IMR-90 (cell line): ENCODE measurements around the gene PRKAR1B. TPM values are rescaled to one million over a fixed set of nuclear protein-coding genes. Genes with fewer than 3 reads are reported as not detected.
"Not testable (repeated sequence)": the region's sequence is repeated elsewhere in the genome, so short reads cannot be mapped to it uniquely, and the experiment has no call there.

ENCODE experiments used
- ATAC-seq: fragments of 200-7000 bp; cut with Tn5 transposase; 2 replicates; pipeline ENCODE4 v1.9.1; 2020; ENCODE audit warnings: low read depth, mild to moderate bottlenecking, moderate library complexity
- BruUV-seq: library from RNA; stranded (reverse); fragments of 400-500 nt; replicated peaks from 2 replicates; lab custom pipeline; 2021; lab: Mats Ljungman, UMichigan
- CTCF ChIA-PET: fragments of 300-600 bp; formaldehyde crosslinking; extraction: SDS; loops from one replicate; lab custom pipeline; 2021; ENCODE audit warnings: antibody characterized with exemption; lab: Yijun Ruan, JAX
- POLR2A ChIA-PET: fragments of 300-600 bp; sonication (Branson Sonifier 250); formaldehyde crosslinking; loops from one replicate; lab custom pipeline; 2022; ENCODE audit warnings: antibody characterized with exemption; ENCODE audit not compliant: unreplicated experiment; lab: Charles Lee
- DNase-seq: peaks from one replicate; pipeline ENCODE4 v3.0.0; 2013
- H2AFZ ChIP-seq: replicated peaks from 2 replicates; pipeline ENCODE3; 2013; ENCODE audit warnings: low read length, mild to moderate bottlenecking; ENCODE audit not compliant: poor library complexity
- H2AK5ac ChIP-seq: 2 replicates; pipeline ENCODE4 v1.6.1; 2013; ENCODE audit warnings: low read depth, low read length, inconsistent platforms
- H2AK9ac ChIP-seq: replicated peaks from 2 replicates; pipeline ENCODE3; 2013; ENCODE audit warnings: mild to moderate bottlenecking, low read depth, low read length, moderate library complexity; ENCODE audit not compliant: poor library complexity
- H2BK120ac ChIP-seq: 2 replicates; pipeline ENCODE4 v1.6.1; 2013; ENCODE audit warnings: low read depth, low read length, inconsistent platforms
- H2BK15ac ChIP-seq: 3 replicates; pipeline ENCODE4 v1.6.1; 2013; ENCODE audit warnings: low read depth, low read length, inconsistent platforms
- H2BK20ac ChIP-seq: 2 replicates; pipeline ENCODE4 v1.6.1; 2013; ENCODE audit warnings: low read depth, mild to moderate bottlenecking, inconsistent platforms, low read length, moderate library complexity
- H2BK5ac ChIP-seq: 2 replicates; pipeline ENCODE4 v1.6.1; 2013; ENCODE audit warnings: mild to moderate bottlenecking, low read depth, low read length, inconsistent platforms; ENCODE audit not compliant: poor library complexity, severe bottlenecking
- H3K14ac ChIP-seq: replicated peaks from 2 replicates; pipeline ENCODE4 v1.6.1; 2013; ENCODE audit warnings: low read depth, low read length, inconsistent platforms
- H3K18ac ChIP-seq: 2 replicates; pipeline ENCODE4 v1.6.1; 2013; ENCODE audit warnings: low read depth, low read length, control low read depth
- H3K23ac ChIP-seq: 2 replicates; pipeline ENCODE4 v1.6.1; 2013; ENCODE audit warnings: low read depth, low read length, inconsistent platforms
- H3K27ac ChIP-seq: 2 replicates; pipeline ENCODE4 v1.5.1; 2013; ENCODE audit warnings: mild to moderate bottlenecking, control low read depth, low read length; ENCODE audit not compliant: insufficient read depth
- H3K27me3 ChIP-seq: 2 replicates; pipeline ENCODE4 v1.6.1; 2013; ENCODE audit warnings: low read length; ENCODE audit not compliant: control insufficient read depth, insufficient read depth
- H3K36me3 ChIP-seq: 2 replicates; pipeline ENCODE4 v1.6.1; 2013; ENCODE audit warnings: low read length, mixed read lengths; ENCODE audit not compliant: control insufficient read depth, insufficient read depth
- H3K4ac ChIP-seq: 2 replicates; pipeline ENCODE4 v1.6.1; 2013; ENCODE audit warnings: low read depth, low read length, inconsistent platforms
- H3K4me1 ChIP-seq: 2 replicates; pipeline ENCODE4 v1.6.1; 2013; ENCODE audit warnings: low read length, mixed read lengths; ENCODE audit not compliant: control insufficient read depth, insufficient read depth
- H3K4me2 ChIP-seq: 2 replicates; pipeline ENCODE4 v1.6.1; 2013; ENCODE audit warnings: low read depth, mild to moderate bottlenecking, control low read depth, low read length, moderate library complexity
- H3K4me3 ChIP-seq: 2 replicates; pipeline ENCODE4 v1.5.1; 2013; ENCODE audit warnings: low read depth, mild to moderate bottlenecking, control low read depth, low read length, moderate library complexity; ENCODE audit not compliant: insufficient read depth
- H3K56ac ChIP-seq: 2 replicates; pipeline ENCODE4 v1.6.1; 2013; ENCODE audit warnings: low read length, inconsistent platforms; ENCODE audit not compliant: insufficient read depth; ENCODE audit errors: extremely low read depth
- H3K79me1 ChIP-seq, 2 experiments: 2 replicates each; pipeline ENCODE4 v1.6.1; 2013; ENCODE audit warnings: low read length in 2 of 2, inconsistent platforms in 1 of 2, low read depth in 1 of 2
- H3K9ac ChIP-seq: 2 replicates; pipeline ENCODE4 v1.6.1; 2013; ENCODE audit warnings: low read depth, low read length, control low read depth
- H3K9me1 ChIP-seq: 2 replicates; pipeline ENCODE4 v1.6.1; 2013; ENCODE audit warnings: low read length, inconsistent platforms; ENCODE audit not compliant: insufficient read depth
- H3K9me3 ChIP-seq: 2 replicates; pipeline ENCODE4 v1.6.1; 2013; ENCODE audit warnings: low read length; ENCODE audit not compliant: control insufficient read depth, insufficient read depth
- H4K20me1 ChIP-seq: 2 replicates; pipeline ENCODE4 v1.6.1; 2013; ENCODE audit warnings: low read length, inconsistent platforms; ENCODE audit not compliant: insufficient read depth
- H4K5ac ChIP-seq: 2 replicates; pipeline ENCODE4 v1.6.1; 2013; ENCODE audit warnings: mild to moderate bottlenecking, low read depth, low read length, control low read depth
- H4K8ac ChIP-seq, 2 experiments: 2 replicates each; pipeline ENCODE4 v1.6.1; 2013; ENCODE audit warnings: low read depth in 2 of 2, low read length in 2 of 2, control low read depth in 1 of 2, inconsistent platforms in 1 of 2
- H4K91ac ChIP-seq: 2 replicates; pipeline ENCODE4 v1.6.1; 2013; ENCODE audit warnings: low read depth, low read length, inconsistent platforms; ENCODE audit not compliant: insufficient read depth
- whole genome bisulfite sequencing, 2 experiments: methylation state at CpG; one replicate each; pipeline versions ENCODE4 v1.1.5 to v1.1.7; 2013; ENCODE audit warnings: missing lambda C conversion rate in 2 of 2; ENCODE audit not compliant: insufficient read length in 1 of 2; ENCODE audit errors: extremely low coverage in 2 of 2; 5-methylcytosine and 5-hydroxymethylcytosine counted together
- dilution Hi-C: fragments of 300-500 bp; cut with HindIII; formaldehyde crosslinking; loops from one replicate; pipeline ENCODE4 v1.14.3; 2018; ENCODE audit warnings: low sequenced_read_pairs; ENCODE audit not compliant: unreplicated experiment
- in situ Hi-C: fragments of 300-500 bp; cut with MboI; formaldehyde crosslinking; loops from 3 replicates; pipeline ENCODE4 v1.14.3; 2019; ENCODE audit warnings: low sequenced_read_pairs, inconsistent platforms, mixed read lengths
- intact Hi-C: fragments of 100-400 bp; cut with micrococcal nuclease; formaldehyde crosslinking; loops from 2 replicates; pipeline ENCODE4 v1.10.0; 2022
- polyA plus RNA-seq, 3 experiments: library from polyadenylated mRNA; depleted of rRNA; stranded (reverse); fragments of >200 nt; gene quantifications; 2 replicates each; pipeline ENCODE4 v1.2.3, GENCODE V29; 2012; ENCODE audit warnings: low replicate concordance in 1 of 3
- total RNA-seq: library from RNA; depleted of rRNA; stranded (reverse); fragments of >200 nt; gene quantifications from 2 replicates; pipeline ENCODE4 v1.2.3, GENCODE V29; 2012

Gene PRKAR1B
- total and polyA plus RNA-seq, 2 of the 4 experiments (the other 2 are of a cell fraction) = 15.2 to 20.2 TPM

DNA sequence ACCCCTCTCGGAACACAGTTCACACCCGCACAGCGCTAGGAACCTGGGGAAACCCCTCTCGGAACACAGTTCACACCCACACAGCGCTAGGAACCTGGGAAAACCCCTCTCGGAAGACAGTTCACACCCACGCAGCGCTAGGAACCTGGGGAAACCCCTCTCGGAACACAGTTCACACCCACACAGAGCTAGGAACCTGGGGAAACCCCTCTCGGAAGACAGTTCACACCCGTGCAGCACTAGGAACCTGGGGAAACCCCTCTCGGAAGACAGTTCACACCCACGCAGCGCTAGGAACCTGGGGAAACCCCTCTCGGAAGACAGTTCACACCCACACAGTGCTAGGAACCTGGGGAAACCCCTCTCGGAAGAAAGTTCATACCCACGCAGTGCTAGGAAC, 74.9 kb downstream of the PRKAR1B start:
- dilution Hi-C loops = not testable (repeated sequence)

More for the DNA sequence above, 74.9 kb downstream of the PRKAR1B start:
- BruUV-seq, H2BK20ac ChIP-seq, H3K27ac ChIP-seq, DNase-seq, H3K23ac ChIP-seq, H3K4ac ChIP-seq, H2AK5ac ChIP-seq, H3K14ac ChIP-seq, H3K9ac ChIP-seq, H3K9me3 ChIP-seq, H3K36me3 ChIP-seq, H3K79me1 ChIP-seq, intact Hi-C loops, in situ Hi-C loops, H2AK9ac ChIP-seq, H3K56ac ChIP-seq, H2BK120ac ChIP-seq, H3K4me2 ChIP-seq, H3K27me3 ChIP-seq, H2AFZ ChIP-seq, H3K4me3 ChIP-seq, H4K8ac ChIP-seq, H4K91ac ChIP-seq, POLR2A ChIA-PET, H3K9me1 ChIP-seq, H2BK5ac ChIP-seq, H2BK15ac ChIP-seq, CTCF ChIA-PET, H3K4me1 ChIP-seq, H4K20me1 ChIP-seq, ATAC-seq, H3K18ac ChIP-seq, H4K5ac ChIP-seq: not testable (repeated sequence)
- WGBS, 2 experiments = 93% methylated on average over 3 of the region's 17 CpGs; no CpG with 5 or more reads in 1 of the 2 experiments
